NB4 (cell line): ENCODE results near the gene CPNE4.

Experiments
- CTCF ChIP-seq: IDR thresholded peaks from one replicate; pipeline ENCODE4 v1.5.1; 2012; ENCODE audit warnings: low read depth, low read length
- POLR2A ChIP-seq: IDR thresholded peaks from 2 replicates; pipeline ENCODE4 v1.6.1; 2011; ENCODE audit warnings: mild to moderate bottlenecking; ENCODE audit not compliant: insufficient read length; ENCODE audit errors: extremely low read depth
- TF ChIP-seq, protein P1 (sequence below): IDR thresholded peaks from 2 replicates; pipeline ENCODE4 v1.6.1; 2011; ENCODE audit warnings: low read depth, low read length

DNA sequence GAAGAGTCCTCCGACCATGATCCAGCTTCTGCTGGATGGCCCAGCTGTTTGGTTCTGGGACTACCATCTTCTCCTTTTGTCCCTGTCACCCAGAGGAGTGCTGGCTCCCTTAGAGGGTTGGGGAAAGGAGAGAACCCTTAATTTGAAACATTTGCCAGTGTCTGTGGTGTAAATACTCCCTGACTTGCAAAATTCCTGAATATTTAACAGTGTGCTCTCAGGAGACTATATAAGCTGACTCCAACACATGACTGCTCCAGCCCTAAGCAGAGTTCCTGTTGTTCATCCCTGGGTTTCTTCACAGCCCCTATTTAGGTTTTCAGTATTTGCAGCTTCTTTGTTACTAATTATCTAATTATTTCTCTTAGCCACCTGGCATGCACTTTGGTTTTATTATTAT, 133.1 kb downstream of the CPNE4 start:
- no peak for TF ChIP-seq POLR2A
- no peak for TF ChIP-seq CTCF
- TF ChIP-seq, protein P1, sequence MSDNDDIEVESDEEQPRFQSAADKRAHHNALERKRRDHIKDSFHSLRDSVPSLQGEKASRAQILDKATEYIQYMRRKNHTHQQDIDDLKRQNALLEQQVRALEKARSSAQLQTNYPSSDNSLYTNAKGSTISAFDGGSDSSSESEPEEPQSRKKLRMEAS: no peak
